Measurements from ENCODE around the gene HOMER2. TPM values are rescaled to one million over a fixed set of nuclear protein-coding genes. Genes with fewer than 3 reads are reported as not detected.

The HOMER2 gene
- total RNA-seq, 1 donor from 2014 or later: 21.0 TPM

- peaks cover 4% of the 10 kb centered on the region for H3K36me3 Mint-ChIP-seq (ENCODE audit: insufficient read depth)
- H3K27me3 Mint-ChIP-seq: no peaks in the 10 kb centered on the region
- no peaks in the 10 kb centered on the region for H3K4me1 Mint-ChIP-seq (ENCODE audit: low read depth)
- TF ChIP-seq CTCF (IDR thresholded peaks at IDR 0.05; ENCODE audit: unreplicated experiment): no peak
- DNase-seq (ENCODE audit: low spot score, unreplicated experiment): no peak
- H3K27ac Mint-ChIP-seq: no peak overlapping the region
- H3K9me3 Mint-ChIP-seq (ENCODE audit: low read depth): no peaks in the 10 kb centered on the region
- H3K4me3 Mint-ChIP-seq (ENCODE audit: low read depth): no peak overlapping the region
These were observed 61.5 kb downstream of the HOMER2 start for GRCh38 chr15:82890995-82891390.

- Mint-ChIP-seq H3K9me3 (ENCODE audit: low read depth) (no peaks in the 10 kb centered on the region), H3K4me3 (ENCODE audit: low read depth) (no peak overlapping the region), H3K27me3 (no peaks in the 10 kb centered on the region), H3K36me3 (ENCODE audit: insufficient read depth) (peaks cover 4% of the 10 kb centered on the region), H3K27ac (no peak overlapping the region), H3K4me1 (ENCODE audit: low read depth) (no peaks in the 10 kb centered on the region)
- no peak for DNase-seq (ENCODE audit: low spot score, unreplicated experiment)
- no peak for TF ChIP-seq CTCF (IDR thresholded peaks at IDR 0.05; ENCODE audit: unreplicated experiment)
These were observed 62.1 kb downstream of the HOMER2 start for GRCh38 chr15:82890338-82890994.

GRCh38 chr15:82882273-82882928 is 70.1 kb downstream of the HOMER2 start:
- Mint-ChIP-seq H3K27me3 (no peaks in the 10 kb centered on the region), H3K9me3 (ENCODE audit: low read depth) (no peaks in the 10 kb centered on the region), H3K36me3 (ENCODE audit: insufficient read depth) (no peaks in the 10 kb centered on the region), H3K4me1 (ENCODE audit: low read depth) (no peaks in the 10 kb centered on the region), H3K27ac (no peak overlapping the region), H3K4me3 (ENCODE audit: low read depth) (no peak overlapping the region)
- DNase-seq (ENCODE audit: low spot score, unreplicated experiment): no peak
- no peak for TF ChIP-seq CTCF (IDR thresholded peaks at IDR 0.05; ENCODE audit: unreplicated experiment)

- H3K36me3 Mint-ChIP-seq (ENCODE audit: insufficient read depth): no peaks in the 10 kb centered on the region
- TF ChIP-seq CTCF (IDR thresholded peaks at IDR 0.05; ENCODE audit: unreplicated experiment): no peak
- DNase-seq (ENCODE audit: low spot score, unreplicated experiment): no peak
- H3K9me3 Mint-ChIP-seq (ENCODE audit: low read depth): no peaks in the 10 kb centered on the region
- H3K27ac Mint-ChIP-seq: no peak overlapping the region
- H3K4me1 Mint-ChIP-seq (ENCODE audit: low read depth): no peaks in the 10 kb centered on the region
- H3K4me3 Mint-ChIP-seq (ENCODE audit: low read depth): no peak overlapping the region
- no peaks in the 10 kb centered on the region for H3K27me3 Mint-ChIP-seq
These were observed 70.8 kb downstream of the HOMER2 start for GRCh38 chr15:82881747-82882146.

GRCh38 chr15:82880704-82881103 is 71.8 kb downstream of the HOMER2 start:
- H3K9me3 Mint-ChIP-seq (ENCODE audit: low read depth): no peaks in the 10 kb centered on the region
- H3K27me3 Mint-ChIP-seq: no peaks in the 10 kb centered on the region
- no peak overlapping the region for H3K4me3 Mint-ChIP-seq (ENCODE audit: low read depth)
- no peak for DNase-seq (ENCODE audit: low spot score, unreplicated experiment)
- H3K27ac Mint-ChIP-seq: peak overlapping the region; percentile 20
- no peaks in the 10 kb centered on the region for H3K4me1 Mint-ChIP-seq (ENCODE audit: low read depth)
- TF ChIP-seq CTCF (IDR thresholded peaks at IDR 0.05; ENCODE audit: unreplicated experiment): no peak
- no peaks in the 10 kb centered on the region for H3K36me3 Mint-ChIP-seq (ENCODE audit: insufficient read depth)
